Retina (tissue), 1 donor: ENCODE results near the gene PRELID1.
A peak's percentile ranks its signal among the peaks of the same experiment; 100 is the strongest.
"Not testable (repeated sequence)": the region's sequence is repeated elsewhere in the genome, so short reads cannot be mapped to it uniquely, and the experiment has no call there.

Experiments
- DNase-seq: peaks from one replicate; pipeline ENCODE4 v3.0.0-alpha.2; 2016

The PRELID1 gene, protein sequence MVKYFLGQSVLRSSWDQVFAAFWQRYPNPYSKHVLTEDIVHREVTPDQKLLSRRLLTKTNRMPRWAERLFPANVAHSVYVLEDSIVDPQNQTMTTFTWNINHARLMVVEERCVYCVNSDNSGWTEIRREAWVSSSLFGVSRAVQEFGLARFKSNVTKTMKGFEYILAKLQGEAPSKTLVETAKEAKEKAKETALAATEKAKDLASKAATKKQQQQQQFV

DNA sequence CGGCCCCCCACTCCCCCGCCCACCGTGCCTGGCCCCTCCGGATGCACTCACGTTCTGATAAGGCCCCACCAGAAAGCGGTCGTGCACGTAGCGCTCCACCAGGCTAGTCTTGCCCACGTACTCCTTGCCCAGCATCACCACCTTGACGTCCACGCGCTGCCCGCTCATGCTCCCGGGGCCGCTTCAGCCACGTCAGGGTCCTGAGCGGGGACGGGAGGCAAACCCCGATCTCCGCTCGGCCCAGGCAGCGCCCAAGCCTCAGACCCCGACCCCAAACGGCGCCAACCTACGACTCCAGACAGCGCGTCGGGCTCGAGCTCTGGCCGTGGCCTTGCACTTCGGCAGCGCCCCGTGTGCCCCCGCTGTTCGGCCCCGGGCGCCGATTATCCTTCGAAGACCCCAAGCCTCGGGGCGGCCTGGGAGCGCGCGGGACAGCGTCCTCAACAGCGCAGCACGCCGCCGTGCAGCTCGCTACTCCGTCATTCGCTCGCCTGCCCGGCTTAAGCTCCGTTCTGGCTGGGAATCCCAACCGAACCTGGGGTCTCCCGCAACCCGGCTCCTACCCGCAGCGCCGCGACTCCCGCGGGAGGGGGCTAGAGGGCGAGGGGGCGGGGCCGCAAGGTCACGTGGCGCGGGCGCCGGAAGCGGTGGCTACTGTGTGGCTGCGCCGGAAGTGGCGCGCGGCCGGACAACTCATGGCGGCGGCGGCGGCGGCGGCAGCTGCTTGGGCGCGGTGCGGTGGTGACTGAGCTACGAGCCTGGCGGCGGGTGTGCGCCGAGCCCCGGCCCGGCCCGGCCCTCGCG lies at the start of gene PRELID1, which contains the start of gene RAB24:
TSS of gene PRELID1 (plus strand) at position 679 of the 804 bp plus-strand sequence. CDS start 187 bp downstream, outside the sequence.
TSS of gene RAB24 (minus strand) at position 599 of the 804 bp plus-strand sequence. CDS start at position 168, 431 bp downstream.
- peak; percentile 94 for DNase-seq

DNA sequence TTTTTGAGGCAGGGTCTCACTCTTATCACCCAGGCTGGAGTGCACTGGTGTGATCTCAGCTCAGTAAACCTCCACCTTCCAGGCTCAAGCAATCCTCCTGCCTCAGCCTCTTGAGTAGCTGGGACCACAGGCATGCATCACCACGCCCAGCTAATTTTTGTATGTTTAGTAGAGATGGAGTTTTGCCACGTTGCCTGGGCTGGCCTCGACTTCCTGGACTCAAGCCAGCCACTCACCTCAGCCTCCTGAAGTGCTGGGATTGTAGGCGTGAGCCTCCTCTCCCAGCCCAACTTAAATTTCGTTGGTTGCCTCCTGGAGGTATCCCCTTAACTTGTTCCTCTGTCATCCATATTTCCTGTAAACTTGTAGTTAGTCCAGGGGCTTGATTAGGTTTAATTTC lies 47.3 kb upstream of the PRELID1 start:
- DNase-seq, result no peak

DNA sequence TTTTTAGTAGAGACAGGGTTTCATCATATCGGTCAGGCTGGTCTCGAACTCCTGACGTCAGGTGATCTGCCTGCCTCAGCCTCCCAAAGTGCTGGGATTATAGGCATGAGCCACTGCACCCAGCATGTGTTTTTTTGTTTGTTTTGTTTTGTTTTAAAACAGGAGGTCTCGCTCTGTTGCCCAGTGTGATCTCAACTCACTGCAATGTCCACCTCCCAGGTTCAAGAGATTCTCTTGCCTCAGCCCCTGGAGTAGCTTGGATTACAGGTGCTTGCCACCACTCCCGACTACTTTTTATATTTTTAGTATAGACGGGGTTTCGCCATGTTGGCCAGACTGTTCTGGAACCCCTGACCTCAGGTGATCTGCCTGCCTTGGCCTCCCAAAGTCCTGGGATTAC lies 44.9 kb upstream of the PRELID1 start:
- not testable (repeated sequence) for DNase-seq

DNA sequence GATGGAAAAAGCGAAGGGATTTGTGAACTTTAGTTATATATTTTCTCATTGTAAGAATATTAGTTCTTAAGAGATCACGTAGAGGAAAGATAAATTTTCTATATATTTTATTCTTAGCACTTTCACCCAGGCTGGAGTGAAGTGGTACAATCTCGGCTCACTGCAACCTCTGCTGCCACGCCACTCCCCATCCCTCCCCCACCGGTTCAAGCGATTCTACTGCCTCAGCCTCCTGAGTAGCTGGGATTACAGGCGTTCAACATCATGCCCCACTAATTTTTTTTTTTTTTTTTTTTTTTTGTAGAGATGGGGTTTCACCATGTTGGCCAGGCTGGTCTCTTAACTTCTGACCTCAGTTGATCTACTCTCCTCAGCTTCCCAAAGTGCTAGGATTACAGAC lies 42.6 kb upstream of the PRELID1 start:
- no peak for DNase-seq

DNA sequence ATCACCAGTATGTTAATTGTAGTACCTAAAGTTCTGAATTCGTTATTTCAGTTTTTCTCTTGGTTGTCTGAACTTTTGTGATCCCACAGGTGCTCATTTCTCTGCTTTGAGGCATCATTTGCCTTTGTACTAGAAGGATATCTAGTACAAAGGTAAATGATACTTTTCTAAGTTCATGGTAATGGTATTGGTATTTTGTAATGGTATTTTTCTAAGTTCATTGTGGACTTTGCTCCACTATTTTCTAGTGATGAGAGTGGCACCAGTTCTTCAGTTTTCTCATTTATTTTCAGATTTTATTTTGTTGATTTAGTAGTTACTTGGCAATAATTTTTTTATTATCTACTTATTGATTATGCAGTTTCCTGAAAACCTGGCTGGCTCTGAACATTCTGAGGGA lies 42.1 kb upstream of the PRELID1 start:
- no peak for DNase-seq

DNA sequence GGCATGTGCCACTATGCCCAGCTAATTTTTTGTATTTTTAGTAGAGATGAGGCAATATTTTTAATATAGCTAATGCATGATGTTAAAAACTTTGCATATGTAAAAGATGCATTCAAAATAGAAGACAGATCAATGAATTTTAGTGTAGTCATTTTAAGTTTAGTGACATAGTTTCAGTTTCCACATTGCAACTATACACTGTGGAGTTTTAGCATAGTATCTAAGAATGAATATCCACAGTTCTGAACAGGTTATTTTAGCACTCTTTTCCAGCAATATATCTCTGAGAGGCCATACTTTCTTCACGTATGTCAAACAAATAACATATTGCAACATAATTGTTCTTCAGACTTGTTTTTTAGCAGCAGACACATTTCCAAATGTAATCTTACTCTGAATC lies 39.4 kb upstream of the PRELID1 start:
- no peak for DNase-seq

DNA sequence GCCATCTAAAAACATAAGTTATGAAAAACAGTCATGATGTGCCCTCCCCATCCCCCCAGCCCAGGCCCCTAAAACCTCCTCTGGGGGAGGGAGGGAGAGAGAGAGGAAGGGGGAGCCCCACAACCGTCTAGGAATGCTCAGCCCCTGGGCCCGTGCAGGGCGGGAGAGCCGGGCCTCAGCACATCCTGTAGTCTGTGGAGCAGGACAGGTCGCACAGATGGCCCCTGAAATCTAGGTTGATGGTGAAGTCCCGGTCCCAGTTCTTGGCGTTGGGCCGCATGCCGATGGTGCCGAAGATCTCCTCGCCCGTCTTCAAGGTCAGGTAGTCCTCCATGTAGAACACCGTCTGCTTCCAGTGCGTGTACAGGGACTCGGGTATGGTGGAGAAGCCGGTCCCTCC lies 38.2 kb upstream of the PRELID1 start:
- DNase-seq, result no peak

DNA sequence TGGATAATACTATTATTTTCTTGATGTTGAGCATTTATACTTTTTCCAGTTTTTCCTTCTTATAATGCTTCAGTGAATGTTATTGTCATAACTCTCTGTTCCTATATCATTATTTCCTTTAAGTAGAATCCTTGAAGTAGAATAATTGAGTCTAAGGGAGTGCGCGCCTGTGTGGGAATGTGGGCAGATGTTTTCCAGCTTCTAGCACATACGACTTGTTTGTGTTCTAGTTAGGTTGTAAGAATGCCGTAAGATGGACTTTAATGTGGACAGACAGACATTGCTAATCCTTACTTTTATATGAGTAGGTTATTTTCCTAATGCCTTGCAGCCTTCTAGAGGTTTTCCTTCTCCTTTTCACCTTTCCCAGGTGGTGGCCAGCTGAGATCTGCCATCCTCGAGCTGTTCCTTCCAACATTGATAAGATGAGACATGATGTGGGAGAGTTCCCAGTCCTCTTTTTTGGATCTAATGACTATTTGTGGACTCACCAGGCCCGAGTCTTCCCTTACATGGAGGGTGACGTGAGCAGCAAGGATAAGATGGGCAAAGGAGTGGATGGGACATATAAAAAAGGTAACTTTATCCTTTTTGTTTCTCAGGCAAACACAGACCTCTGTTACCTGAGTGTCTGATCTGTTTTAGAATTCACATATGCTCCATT lies 34.2 kb upstream of the PRELID1 start:
- DNase-seq, result no peak

DNA sequence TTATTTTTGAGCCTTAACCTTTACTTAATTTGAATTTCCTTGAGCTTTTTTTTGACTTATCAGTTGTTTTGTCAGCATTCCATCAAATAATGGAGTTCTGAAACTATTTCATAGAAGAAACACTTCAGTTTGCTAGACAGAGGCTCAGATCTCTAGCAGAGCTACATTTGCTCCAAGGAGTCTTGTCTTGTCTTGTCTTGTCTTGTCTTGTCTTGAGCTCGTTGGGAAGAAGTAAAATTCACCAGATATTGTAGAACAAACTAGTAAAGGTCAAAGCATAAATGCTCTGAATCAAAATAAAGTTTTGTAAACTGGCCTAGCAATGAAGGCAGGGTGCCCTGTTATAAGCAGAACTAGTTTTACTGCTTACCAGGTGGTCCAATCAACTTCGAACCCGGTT lies 33.6 kb upstream of the PRELID1 start:
- no peak for DNase-seq

DNA sequence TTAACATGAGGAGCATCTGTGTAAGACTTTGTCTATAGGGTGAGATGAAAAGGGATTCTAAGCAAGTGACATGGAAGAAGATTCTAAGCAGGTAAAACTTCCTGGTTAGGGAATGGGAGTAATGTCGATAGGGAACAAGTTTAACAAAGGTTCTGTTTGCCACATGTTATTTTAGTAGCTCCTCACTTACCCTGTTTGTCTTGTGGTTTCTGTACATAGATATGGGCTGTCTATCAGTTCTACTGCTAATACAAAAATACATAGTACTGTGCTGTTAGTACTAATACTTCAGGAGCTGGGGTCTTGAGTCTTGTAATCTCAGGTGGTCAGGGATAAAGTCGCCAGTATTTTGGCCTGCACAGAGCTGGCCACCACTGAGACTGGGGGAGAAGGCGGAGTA lies 32.9 kb upstream of the PRELID1 start:
- DNase-seq, result no peak

DNA sequence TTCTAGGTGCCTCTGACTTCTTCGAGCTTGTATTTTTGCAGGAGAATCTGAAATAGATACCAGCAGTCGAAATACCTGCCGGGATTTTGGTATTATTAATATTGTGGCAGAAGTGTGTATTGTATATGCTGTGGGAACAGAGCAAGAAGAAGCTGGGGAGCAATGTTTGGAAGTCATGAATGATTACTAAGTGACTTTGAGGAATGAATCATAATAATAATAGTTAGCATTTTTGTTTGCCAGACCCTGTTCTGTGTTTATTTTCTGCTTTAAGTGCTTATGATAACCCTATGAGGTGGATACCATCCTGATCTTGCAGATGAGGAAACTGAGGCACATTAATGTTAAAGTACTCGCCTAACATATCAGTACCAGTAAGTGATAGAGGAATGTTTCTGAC lies 32.5 kb upstream of the PRELID1 start:
- no peak for DNase-seq

DNA sequence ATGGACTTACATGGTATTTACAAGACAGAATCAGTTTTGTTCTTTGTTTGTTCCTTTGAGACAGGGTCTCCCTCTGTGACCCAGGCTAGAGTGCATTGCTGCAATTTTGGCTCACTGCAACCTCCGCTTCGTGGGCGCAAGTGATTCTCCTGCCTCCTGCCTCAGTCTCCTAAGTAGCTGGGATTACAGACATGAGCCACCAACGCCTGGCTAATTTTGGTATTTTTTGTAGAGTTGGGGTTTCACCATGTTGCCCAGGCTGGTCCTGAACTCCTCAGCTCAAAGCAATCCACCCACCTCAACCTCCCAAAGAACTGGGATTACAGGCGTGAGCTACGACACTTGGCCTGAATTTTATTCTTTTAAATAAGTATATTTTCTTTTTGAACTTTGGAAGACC lies 27.7 kb upstream of the PRELID1 start:
- DNase-seq, result no peak

DNA sequence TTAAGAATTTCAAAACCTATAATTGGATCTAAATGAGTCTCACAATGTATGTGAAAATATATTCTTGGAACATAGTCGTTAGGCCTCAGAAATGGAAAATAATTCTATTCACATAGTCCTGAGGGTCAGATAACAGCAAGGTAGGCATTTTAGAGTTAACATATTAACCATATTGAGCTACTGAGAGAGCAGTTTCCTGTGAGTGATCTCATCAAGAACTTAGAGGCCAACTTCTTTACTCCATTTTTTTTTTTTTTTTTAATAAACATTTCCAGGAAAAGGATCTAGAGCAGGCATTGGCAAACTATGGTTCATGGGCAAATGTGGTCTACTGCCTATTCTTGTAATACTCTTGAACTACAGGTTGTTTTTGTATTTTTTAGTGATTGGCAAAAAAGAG lies 26.7 kb upstream of the PRELID1 start:
- no peak for DNase-seq

DNA sequence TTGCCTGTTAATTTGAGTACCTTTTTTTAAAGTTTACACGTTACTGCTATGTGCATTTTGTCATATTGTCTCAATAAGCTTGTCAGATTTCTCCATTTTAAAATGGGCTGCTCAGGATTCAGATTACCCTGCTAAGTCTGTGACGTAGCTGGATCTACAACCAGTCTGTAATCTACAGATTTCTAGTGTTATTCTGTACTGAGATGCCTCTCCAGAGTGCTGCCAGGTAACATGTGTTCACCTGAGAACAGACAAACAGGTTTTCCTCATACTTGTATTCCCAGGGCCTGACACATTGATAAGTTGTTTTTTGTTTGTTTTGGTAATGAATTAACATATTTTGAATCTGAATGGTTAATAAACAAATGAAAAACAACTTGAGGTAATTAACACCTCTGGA lies 15.4 kb upstream of the PRELID1 start:
- DNase-seq, result no peak

DNA sequence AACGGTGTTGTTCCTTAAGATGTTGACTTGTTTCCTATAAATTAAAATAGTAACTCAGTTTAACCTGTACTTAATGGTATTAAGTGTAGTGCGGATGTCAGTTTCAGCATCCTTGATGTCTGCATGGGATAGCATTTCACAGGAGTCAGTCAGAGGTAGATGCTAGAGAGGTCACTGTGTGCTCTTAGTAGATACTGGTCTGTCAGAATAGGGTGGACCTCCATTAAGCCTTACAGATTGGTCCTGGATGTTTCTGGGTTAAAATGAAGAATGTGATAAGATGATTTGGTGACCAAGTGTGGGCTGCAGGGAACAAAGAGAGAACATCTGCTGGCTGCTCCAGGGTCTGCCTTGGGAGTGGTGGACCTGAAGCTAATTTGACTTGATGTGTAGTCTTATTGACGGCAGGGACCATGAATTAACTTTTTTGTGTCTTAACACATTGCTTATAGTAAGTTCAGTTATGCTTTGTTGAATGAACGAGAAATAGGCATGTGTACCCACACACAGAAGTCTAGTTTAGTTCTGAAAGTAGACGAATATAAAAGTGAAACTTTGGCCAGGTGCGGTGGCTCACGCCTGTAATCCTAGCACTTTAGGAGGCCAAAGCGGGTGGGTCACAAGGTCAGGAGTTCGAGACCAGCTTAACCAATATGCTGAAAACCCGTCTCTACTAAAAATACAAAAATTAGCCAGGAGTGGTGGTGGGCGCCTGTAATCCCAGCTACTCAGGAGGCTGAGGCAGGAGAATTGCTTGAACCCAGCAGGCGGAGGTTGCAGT lies 12.6 kb upstream of the PRELID1 start:
- DNase-seq, result no peak

DNA sequence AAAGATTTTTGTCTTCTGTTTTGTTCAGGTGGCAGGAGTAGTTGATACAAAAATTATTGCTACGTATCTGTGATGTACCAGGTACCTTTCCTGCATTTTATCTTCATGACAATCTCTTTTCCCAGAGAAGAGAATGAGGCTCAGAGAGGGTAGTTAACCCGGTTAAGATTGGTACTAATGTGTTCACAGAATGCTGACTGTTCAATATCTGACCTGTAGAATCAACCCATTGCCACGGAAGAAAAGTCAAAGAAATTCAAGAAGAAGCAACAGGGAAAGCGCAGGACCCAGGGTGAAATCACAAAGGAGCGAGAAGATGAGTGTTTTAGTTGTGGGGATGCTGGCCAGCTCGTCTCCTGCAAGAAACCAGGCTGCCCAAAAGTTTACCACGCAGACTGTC lies 11.9 kb upstream of the PRELID1 start:
- DNase-seq, result no peak

DNA sequence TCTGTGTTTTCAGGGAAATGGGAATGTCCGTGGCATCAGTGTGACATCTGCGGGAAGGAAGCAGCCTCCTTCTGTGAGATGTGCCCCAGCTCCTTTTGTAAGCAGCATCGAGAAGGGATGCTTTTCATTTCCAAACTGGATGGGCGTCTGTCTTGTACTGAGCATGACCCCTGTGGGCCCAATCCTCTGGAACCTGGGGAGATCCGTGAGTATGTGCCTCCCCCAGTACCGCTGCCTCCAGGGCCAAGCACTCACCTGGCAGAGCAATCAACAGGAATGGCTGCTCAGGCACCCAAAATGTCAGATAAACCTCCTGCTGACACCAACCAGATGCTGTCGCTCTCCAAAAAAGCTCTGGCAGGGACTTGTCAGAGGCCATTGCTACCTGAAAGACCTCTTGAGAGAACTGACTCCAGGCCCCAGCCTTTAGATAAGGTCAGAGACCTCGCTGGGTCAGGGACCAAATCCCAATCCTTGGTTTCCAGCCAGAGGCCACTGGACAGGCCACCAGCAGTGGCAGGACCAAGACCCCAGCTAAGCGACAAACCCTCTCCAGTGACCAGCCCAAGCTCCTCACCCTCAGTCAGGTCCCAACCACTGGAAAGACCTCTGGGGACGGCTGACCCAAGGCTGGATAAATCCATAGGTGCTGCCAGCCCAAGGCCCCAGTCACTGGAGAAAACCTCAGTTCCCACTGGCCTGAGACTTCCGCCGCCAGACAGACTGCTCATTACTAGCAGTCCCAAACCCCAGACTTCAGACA lies 9.6 kb upstream of the PRELID1 start:
- no peak for DNase-seq

DNA sequence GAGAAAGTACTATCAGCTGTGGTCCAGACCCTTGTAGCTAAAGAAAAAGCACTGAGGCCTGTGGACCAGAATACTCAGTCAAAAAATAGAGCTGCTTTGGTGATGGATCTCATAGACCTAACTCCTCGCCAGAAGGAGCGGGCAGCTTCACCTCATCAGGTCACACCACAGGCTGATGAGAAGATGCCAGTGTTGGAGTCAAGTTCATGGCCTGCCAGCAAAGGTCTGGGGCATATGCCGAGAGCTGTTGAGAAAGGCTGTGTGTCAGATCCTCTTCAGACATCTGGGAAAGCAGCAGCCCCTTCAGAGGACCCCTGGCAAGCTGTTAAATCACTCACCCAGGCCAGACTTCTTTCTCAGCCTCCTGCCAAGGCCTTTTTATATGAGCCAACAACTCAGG lies 9.0 kb upstream of the PRELID1 start:
- no peak for DNase-seq

DNA sequence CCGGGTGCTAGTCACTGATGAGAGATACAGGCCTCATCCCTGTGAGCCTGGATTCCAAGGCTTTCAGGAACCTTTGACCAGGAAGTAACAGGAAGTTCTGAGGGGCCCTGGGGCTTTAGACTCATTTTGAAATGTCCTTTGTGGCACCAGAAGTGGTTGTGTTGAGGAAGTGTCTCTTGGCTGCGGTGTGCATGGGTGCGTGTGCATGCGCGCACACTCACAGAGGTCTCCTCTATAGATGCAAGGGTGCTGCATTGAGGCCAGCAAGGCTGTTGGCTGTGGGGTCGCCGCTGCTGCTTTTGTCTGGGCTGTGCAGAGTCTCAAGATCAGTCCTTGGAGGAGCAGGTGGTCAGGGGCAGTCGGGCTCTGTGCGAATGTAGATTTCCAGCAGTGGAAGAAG lies 7.7 kb upstream of the PRELID1 start:
- no peak for DNase-seq

DNA sequence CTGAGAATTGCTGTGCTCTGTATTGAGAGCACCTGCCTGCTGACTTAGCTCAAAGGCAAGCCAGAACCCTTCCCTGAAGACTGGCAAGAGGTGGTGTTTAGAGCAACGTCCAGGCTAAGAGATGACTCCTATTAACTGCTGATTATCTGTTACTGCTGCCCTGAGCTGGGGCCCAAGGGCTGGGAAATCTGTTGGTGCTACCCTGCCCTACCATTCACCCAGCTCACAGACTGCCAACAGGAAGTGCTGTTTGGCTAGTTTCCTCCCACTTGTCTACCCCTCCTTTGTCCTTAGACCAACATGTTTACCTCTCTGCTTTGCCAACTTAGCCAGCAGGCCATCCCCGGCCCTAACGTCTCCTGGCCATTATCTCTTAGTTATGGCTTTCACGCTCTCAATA lies 7.0 kb upstream of the PRELID1 start:
- no peak for DNase-seq

DNA sequence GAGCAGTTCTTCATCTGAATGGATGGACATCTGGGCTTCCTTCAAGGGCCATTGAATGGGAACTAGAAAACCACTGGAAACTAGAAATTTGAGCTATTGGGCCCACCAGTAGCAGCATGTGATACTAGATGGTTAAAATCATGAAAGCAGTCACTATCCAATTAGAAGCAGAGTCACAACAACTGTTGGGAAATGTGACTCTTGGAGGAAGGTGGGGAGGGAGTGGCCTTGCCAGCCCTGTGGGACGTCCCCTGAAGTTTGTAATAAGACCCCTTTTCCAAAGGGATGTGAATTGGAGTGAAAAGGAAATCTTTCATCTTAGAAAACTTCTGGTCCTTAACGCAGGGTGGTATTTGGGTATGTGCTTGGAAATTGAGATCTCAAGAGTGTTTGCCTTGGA lies 5.7 kb upstream of the PRELID1 start:
- no peak for DNase-seq

DNA sequence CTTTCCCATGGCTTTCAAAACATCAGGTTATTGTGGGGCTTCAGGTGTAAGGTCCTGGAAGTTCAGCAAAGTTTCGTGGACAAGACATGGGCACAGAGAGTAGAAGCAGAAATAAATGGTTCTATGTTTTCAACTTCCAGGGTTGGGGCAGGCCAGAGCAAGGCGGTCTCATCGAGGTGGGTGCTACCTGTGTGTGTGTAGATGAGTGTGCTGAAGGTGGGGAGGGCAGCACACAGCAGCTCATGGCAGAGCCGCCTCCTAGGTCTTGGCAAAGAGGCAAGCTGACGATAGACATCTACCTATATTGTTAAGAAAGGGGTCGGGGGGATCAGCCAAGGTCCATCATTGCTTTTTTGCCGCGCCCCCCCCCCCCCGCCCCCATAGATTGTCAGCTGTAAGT lies 3.9 kb upstream of the PRELID1 start:
- DNase-seq, result no peak
